Upper lobe of right lung (tissue), 1 donor: Measurements from ENCODE around the gene GAL3ST2. TPM values are rescaled to one million over a fixed set of nuclear protein-coding genes. Genes with fewer than 3 reads are reported as not detected.
"Not testable (repeated sequence)": the region's sequence is repeated elsewhere in the genome, so short reads cannot be mapped to it uniquely, and the experiment has no call there.

Experiments
- ATAC-seq: fragments of 200-7000 bp; cut with Tn5 transposase; one replicate; pipeline ENCODE4 v1.9.1; 2020; ENCODE audit warnings: mild to moderate bottlenecking, moderate library complexity
- DNase-seq: peaks from one replicate; pipeline ENCODE4 v3.0.0-alpha.2; 2020
- H3K27ac ChIP-seq: fragments of 200-600 bp; one replicate; pipeline ENCODE4 v1.8.0; 2022
- H3K27me3 ChIP-seq: fragments of 200-600 bp; one replicate; pipeline ENCODE4 v1.8.0; 2022; ENCODE audit warnings: mild to moderate bottlenecking
- H3K36me3 ChIP-seq: fragments of 200-600 bp; one replicate; pipeline ENCODE4 v1.8.0; 2022
- H3K4me1 ChIP-seq: fragments of 200-600 bp; one replicate; pipeline ENCODE4 v1.8.0; 2022
- H3K4me3 ChIP-seq: fragments of 200-600 bp; one replicate; pipeline ENCODE4 v1.8.0; 2022; ENCODE audit warnings: mild to moderate bottlenecking
- H3K9me3 ChIP-seq: fragments of 200-600 bp; one replicate; pipeline ENCODE4 v1.8.0; 2022
- CTCF ChIP-seq: fragments of 200-600 bp; IDR thresholded peaks from one replicate; pipeline ENCODE4 v1.8.0; 2022; ENCODE audit warnings: antibody characterized with exemption
- intact Hi-C: fragments of 100-400 bp; cut with DNase I; formaldehyde crosslinking; loops from one replicate; pipeline ENCODE4 v1.11.0; 2022
- total RNA-seq: library from RNA; stranded (reverse); fragmentation: NEBNext Ultra II Directional; extraction: Animal tissue kit (Norgen Biotek cat#: 25700); gene quantifications from one replicate; pipeline ENCODE4 v1.2.1, GENCODE V29; 2021
- donor health status: DM: no; HTN: yes; CAD: no; lungs with severe emphysema.

The GAL3ST2 gene
- total RNA-seq, 1 donor from 2014 or later, result not detected

GRCh38 chr2:241753493-241753892 is 23.1 kb upstream of the GAL3ST2 start:
- no peak overlapping the region for H3K4me3 ChIP-seq
- ATAC-seq, result no peak
- DNase-seq, result no peak
- H3K4me1 ChIP-seq, result peaks cover 6% of the 10 kb centered on the region
- no peak for TF ChIP-seq CTCF
- no peak overlapping the region for H3K27ac ChIP-seq
- peaks cover 25% of the 10 kb centered on the region for H3K36me3 ChIP-seq
- H3K27me3 ChIP-seq, result no peaks in the 10 kb centered on the region
- no peaks in the 10 kb centered on the region for H3K9me3 ChIP-seq
- intact Hi-C loops, result no loop called here

GRCh38 chr2:241754042-241754441 is 22.6 kb upstream of the GAL3ST2 start:
- H3K4me3 ChIP-seq, result no peak overlapping the region
- intact Hi-C loops, result no loop called here
- no peak for ATAC-seq
- no peaks in the 10 kb centered on the region for H3K9me3 ChIP-seq
- peaks cover 6% of the 10 kb centered on the region for H3K4me1 ChIP-seq
- H3K27me3 ChIP-seq, result no peaks in the 10 kb centered on the region
- H3K27ac ChIP-seq, result no peak overlapping the region
- H3K36me3 ChIP-seq, result peaks cover 25% of the 10 kb centered on the region
- TF ChIP-seq CTCF, result no peak
- no peak for DNase-seq

GRCh38 chr2:241755166-241755565 is 21.5 kb upstream of the GAL3ST2 start:
- Histone ChIP-seq H3K4me1 (peaks cover 4% of the 10 kb centered on the region), H3K9me3 (no peaks in the 10 kb centered on the region), H3K27ac (no peak overlapping the region), H3K27me3 (no peaks in the 10 kb centered on the region), H3K4me3 (no peak overlapping the region), H3K36me3 (peaks cover 25% of the 10 kb centered on the region)
- no peak for ATAC-seq
- DNase-seq, result no peak
- no peak for TF ChIP-seq CTCF
- intact Hi-C loops, result no loop called here

- intact Hi-C loops, result no loop called here
- Histone ChIP-seq H3K27ac (no peak overlapping the region), H3K4me3 (no peak overlapping the region), H3K27me3 (no peaks in the 10 kb centered on the region), H3K36me3 (peaks cover 25% of the 10 kb centered on the region), H3K4me1 (no peaks in the 10 kb centered on the region), H3K9me3 (no peaks in the 10 kb centered on the region)
- no peak for ATAC-seq
- no peak for TF ChIP-seq CTCF
- no peak for DNase-seq
Measured at GRCh38 chr2:241755777-241756176, 20.8 kb upstream of the GAL3ST2 start.

GRCh38 chr2:241759067-241759807 is 17.4 kb upstream of the GAL3ST2 start:
- intact Hi-C loops, result no loop called here
- no peak overlapping the region for H3K27ac ChIP-seq
- H3K4me1 ChIP-seq, result no peaks in the 10 kb centered on the region
- no peak for TF ChIP-seq CTCF
- ATAC-seq, result no peak
- H3K27me3 ChIP-seq, result no peaks in the 10 kb centered on the region
- peak; percentile 5 for DNase-seq
- no peak overlapping the region for H3K4me3 ChIP-seq
- no peaks in the 10 kb centered on the region for H3K9me3 ChIP-seq
- peaks cover 20% of the 10 kb centered on the region for H3K36me3 ChIP-seq

GRCh38 chr2:241759893-241760292 is 16.7 kb upstream of the GAL3ST2 start:
- ATAC-seq, H3K9me3 ChIP-seq, H3K27me3 ChIP-seq, H3K4me3 ChIP-seq, intact Hi-C loops, H3K4me1 ChIP-seq, H3K27ac ChIP-seq: not testable (repeated sequence)
- peak; percentile 26 for DNase-seq
- H3K36me3 ChIP-seq, result peaks cover 17% of the 10 kb centered on the region
